ENCODE data around the gene FEZF2.
A peak's percentile ranks its signal among the peaks of the same experiment; 100 is the strongest.

FEZF2 gene

GRCh38 chr3:62371720-62372591 lies 1.4 kb downstream of the FEZF2 start:
- DNase-seq: no peak

GRCh38 chr3:62370858-62371719 lies 2.3 kb downstream of the FEZF2 start:
- DNase-seq: no peak

- DNase-seq: no peak
Observed at GRCh38 chr3:62370112-62370857, 3.1 kb downstream of the FEZF2 start.

GRCh38 chr3:62369476-62369743 lies 3.9 kb downstream of the FEZF2 start:
- no peak for DNase-seq

GRCh38 chr3:62368705-62369475 lies 4.5 kb downstream of the FEZF2 start:
- no peak for DNase-seq

- DNase-seq: no peak
Observed at GRCh38 chr3:62368290-62368704, 5.1 kb downstream of the FEZF2 start.

- no peak for DNase-seq
Observed at GRCh38 chr3:62367763-62368195, 5.6 kb downstream of the FEZF2 start.

- DNase-seq: no peak
Observed at GRCh38 chr3:62366126-62366484, 7.2 kb downstream of the FEZF2 start.

- DNase-seq: no peak
Observed at GRCh38 chr3:62365391-62366125, 7.8 kb downstream of the FEZF2 start.

- DNase-seq: no peak
Observed at GRCh38 chr3:62364191-62364590, 9.2 kb downstream of the FEZF2 start.

- no peak for DNase-seq
Observed at GRCh38 chr3:62363275-62363674, 10.1 kb downstream of the FEZF2 start.

GRCh38 chr3:62361824-62362223 lies 11.5 kb downstream of the FEZF2 start:
- DNase-seq: no peak

GRCh38 chr3:62361261-62361660 lies 12.1 kb downstream of the FEZF2 start:
- no peak for DNase-seq

- no peak for DNase-seq
Observed at GRCh38 chr3:62359531-62359930, 13.8 kb downstream of the FEZF2 start.

GRCh38 chr3:62356356-62356755 lies 17.0 kb downstream of the FEZF2 start:
- no peak for DNase-seq

GRCh38 chr3:62355703-62356102 lies 17.6 kb downstream of the FEZF2 start:
- no peak for DNase-seq

- no peak for DNase-seq
Observed at GRCh38 chr3:62343755-62344154, 29.6 kb downstream of the FEZF2 start.

GRCh38 chr3:62335196-62335595 lies 38.2 kb downstream of the FEZF2 start:
- DNase-seq: no peak

- DNase-seq: no peak
Observed at GRCh38 chr3:62332835-62333244, 40.5 kb downstream of the FEZF2 start.

- DNase-seq: no peak
Observed at GRCh38 chr3:62332017-62332416, 41.3 kb downstream of the FEZF2 start.

GRCh38 chr3:62329971-62330370 lies 43.4 kb downstream of the FEZF2 start:
- no peak for DNase-seq

GRCh38 chr3:62325896-62326295 lies 47.5 kb downstream of the FEZF2 start:
- peak; percentile 4 for DNase-seq

Data from NCI-H146 (cell line).